ENCODE measurements around the gene DBNDD1.

Gene DBNDD1

DNA sequence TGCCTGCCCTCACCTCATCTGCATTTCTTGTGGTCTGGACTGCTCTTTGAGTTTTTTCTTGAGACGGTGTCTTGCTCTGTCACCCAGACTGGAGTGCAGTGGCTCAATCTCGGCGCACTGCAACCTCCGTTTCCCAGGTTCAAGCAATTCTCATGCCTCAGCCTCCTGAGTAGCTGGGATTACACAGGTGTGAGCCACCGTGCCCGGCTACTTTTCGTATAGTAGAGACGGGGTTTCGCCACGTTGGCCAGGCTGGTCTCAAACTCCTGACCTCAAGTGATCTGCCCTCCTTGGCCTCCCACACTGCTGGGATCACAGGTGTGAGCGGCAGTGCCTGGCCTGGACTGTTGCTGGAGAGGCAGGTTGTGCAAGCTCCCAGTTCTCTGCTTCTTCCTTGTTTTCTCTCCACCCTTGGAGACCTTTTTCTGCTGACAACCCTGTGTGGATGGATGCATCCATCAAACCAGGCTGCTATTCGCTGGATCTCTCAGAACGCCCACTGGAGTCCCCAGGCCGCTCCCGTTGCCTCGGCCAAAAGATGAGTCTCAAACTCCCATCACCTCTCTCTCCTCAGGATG, 22.7 kb upstream of the DBNDD1 start:
- no peaks in the 10 kb centered on the region for H3K9me3 ChIP-seq (ENCODE audit: control insufficient read depth, insufficient read depth, low read depth, low read length)
- peaks cover 0 to 70% of the 10 kb centered on the region in 2 experiments; a peak in 2 of 3 replicates for H3K36me3 ChIP-seq (ENCODE audit: control insufficient read depth in 2 of 2, insufficient read depth in 1 of 2, low read length in 2 of 2)
- ChIA-PET POLR2A (no interaction called here), CTCF (interaction anchor here (0.7 kb wide), 1 partner anchor 132 kb away, joined by 3 read pairs; no protein-coding TSS in a partner anchor)
- no peak overlapping the region for H3K4me3 ChIP-seq (ENCODE audit: low read depth, low read length)
- TF ChIP-seq GLI2 (tag by site-specific recombination; IDR thresholded peaks at IDR 0.05; ENCODE audit: borderline replicate concordance, low read depth), result no peak
- TF ChIP-seq ZFP3 (tag by site-specific recombination; IDR thresholded peaks at IDR 0.05; ENCODE audit: low read depth), result no peak
- TF ChIP-seq ZNF768 (tag by site-specific recombination; IDR thresholded peaks at IDR 0.05), result no peak
- no peak for TF ChIP-seq ZNF747 (tag by site-specific recombination; IDR thresholded peaks at IDR 0.05)
- no peak for TF ChIP-seq ZNF621 (tag by site-specific recombination; IDR thresholded peaks at IDR 0.05)
- no peak for TF ChIP-seq ZNF549 (tag by site-specific recombination; IDR thresholded peaks at IDR 0.05)
- TF ChIP-seq, protein P1, sequence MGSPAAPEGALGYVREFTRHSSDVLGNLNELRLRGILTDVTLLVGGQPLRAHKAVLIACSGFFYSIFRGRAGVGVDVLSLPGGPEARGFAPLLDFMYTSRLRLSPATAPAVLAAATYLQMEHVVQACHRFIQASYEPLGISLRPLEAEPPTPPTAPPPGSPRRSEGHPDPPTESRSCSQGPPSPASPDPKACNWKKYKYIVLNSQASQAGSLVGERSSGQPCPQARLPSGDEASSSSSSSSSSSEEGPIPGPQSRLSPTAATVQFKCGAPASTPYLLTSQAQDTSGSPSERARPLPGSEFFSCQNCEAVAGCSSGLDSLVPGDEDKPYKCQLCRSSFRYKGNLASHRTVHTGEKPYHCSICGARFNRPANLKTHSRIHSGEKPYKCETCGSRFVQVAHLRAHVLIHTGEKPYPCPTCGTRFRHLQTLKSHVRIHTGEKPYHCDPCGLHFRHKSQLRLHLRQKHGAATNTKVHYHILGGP (tag by site-specific recombination; IDR thresholded peaks at IDR 0.05), result no peak
- no peak for TF ChIP-seq ZBTB17 (tag by site-specific recombination; IDR thresholded peaks at IDR 0.05)
- TF ChIP-seq ZNF501 (tag by site-specific recombination; IDR thresholded peaks at IDR 0.05), result no peak
- TF ChIP-seq ZNF776 (tag by site-specific recombination; IDR thresholded peaks at IDR 0.05; ENCODE audit: borderline replicate concordance), result no peak
- no peak for TF ChIP-seq ZNF266 (tag by site-specific recombination; IDR thresholded peaks at IDR 0.05; ENCODE audit: low read depth)
- TF ChIP-seq KLF9 (tag by site-specific recombination; IDR thresholded peaks at IDR 0.05; ENCODE audit: low read depth), result no peak
- TF ChIP-seq RBAK (tag by site-specific recombination; IDR thresholded peaks at IDR 0.05), result no peak
- no peak for TF ChIP-seq ZNF10 (tag by site-specific recombination; IDR thresholded peaks at IDR 0.05)
- H3K4me1 ChIP-seq (ENCODE audit: control insufficient read depth, insufficient read depth, low read length), result no peaks in the 10 kb centered on the region
- H3K27ac ChIP-seq (ENCODE audit: extremely low read depth, low read depth, low read length), result no peak overlapping the region

DNA sequence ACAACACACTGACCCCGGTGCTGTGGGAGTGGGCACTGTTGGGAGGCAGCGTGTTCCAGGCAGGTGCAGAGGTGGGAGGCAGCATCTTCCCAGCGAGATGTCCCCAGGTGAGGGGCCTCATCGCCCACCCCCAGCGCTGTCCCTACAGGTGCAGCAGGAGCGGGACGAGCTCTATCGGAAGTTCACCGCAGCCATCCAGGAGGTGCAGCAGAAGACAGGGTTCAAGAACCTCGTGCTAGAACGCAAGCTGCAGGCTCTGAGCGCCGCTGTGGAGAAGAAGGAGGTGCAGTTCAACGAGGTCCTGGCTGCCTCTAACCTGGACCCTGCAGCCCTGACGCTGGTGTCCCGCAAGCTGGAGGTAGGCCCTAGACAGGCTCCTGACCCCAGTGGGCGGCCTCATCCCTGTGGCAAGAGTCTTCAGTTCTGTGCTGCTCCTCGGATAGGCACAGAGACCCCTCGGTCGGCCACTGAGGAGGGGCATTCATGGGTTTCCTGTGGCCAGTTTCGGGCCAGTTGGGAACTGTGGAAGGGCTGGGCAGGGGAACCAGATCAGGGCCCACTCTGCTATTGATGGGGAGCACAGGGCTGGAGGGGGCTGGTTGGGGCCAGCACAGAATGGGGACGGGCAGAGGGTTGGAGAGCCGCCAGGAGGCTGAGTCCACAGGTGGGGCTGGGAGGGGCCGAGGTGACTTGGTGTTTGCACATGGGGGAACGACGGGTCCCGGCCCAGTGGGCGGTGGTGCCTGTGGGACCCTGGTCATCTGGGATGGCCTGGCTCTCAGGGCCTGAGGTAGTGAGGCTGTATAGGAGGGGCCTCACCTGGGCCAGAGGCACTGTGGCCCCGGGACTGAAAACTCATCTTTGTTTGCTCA, 21.1 kb upstream of the DBNDD1 start:
- peaks cover 0 to 86% of the 10 kb centered on the region in 2 experiments; a peak in 2 of 3 replicates for H3K36me3 ChIP-seq (ENCODE audit: control insufficient read depth in 2 of 2, insufficient read depth in 1 of 2, low read length in 2 of 2)
- CTCF ChIA-PET, result interaction anchor here (0.7 kb wide), 1 partner anchor 138 kb away, joined by 3 read pairs; no protein-coding TSS in a partner anchor

More for the DNA sequence above, 21.1 kb upstream of the DBNDD1 start:
- no peaks in the 10 kb centered on the region for H3K4me1 ChIP-seq (ENCODE audit: control insufficient read depth, insufficient read depth, low read length)
- TF ChIP-seq, protein P2, sequence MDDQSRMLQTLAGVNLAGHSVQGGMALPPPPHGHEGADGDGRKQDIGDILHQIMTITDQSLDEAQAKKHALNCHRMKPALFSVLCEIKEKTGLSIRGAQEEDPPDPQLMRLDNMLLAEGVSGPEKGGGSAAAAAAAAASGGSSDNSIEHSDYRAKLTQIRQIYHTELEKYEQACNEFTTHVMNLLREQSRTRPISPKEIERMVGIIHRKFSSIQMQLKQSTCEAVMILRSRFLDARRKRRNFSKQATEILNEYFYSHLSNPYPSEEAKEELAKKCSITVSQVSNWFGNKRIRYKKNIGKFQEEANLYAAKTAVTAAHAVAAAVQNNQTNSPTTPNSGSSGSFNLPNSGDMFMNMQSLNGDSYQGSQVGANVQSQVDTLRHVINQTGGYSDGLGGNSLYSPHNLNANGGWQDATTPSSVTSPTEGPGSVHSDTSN (CRISPR knock-in tag; IDR thresholded peaks at IDR 0.05), result no peak
- no peak for TF ChIP-seq ZNF701 (tag by site-specific recombination; IDR thresholded peaks at IDR 0.05)
- 0 out of 2 replicates have a peak, but pooled peaks have one; percentile 25 for TF ChIP-seq SCRT2 (tag by site-specific recombination; IDR thresholded peaks at IDR 0.05)
- TF ChIP-seq ZNF514 (tag by site-specific recombination; IDR thresholded peaks at IDR 0.05), result no peak
- TF ChIP-seq, protein P3, sequence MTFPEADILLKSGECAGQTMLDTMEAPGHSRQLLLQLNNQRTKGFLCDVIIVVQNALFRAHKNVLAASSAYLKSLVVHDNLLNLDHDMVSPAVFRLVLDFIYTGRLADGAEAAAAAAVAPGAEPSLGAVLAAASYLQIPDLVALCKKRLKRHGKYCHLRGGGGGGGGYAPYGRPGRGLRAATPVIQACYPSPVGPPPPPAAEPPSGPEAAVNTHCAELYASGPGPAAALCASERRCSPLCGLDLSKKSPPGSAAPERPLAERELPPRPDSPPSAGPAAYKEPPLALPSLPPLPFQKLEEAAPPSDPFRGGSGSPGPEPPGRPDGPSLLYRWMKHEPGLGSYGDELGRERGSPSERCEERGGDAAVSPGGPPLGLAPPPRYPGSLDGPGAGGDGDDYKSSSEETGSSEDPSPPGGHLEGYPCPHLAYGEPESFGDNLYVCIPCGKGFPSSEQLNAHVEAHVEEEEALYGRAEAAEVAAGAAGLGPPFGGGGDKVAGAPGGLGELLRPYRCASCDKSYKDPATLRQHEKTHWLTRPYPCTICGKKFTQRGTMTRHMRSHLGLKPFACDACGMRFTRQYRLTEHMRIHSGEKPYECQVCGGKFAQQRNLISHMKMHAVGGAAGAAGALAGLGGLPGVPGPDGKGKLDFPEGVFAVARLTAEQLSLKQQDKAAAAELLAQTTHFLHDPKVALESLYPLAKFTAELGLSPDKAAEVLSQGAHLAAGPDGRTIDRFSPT (tag by site-specific recombination; IDR thresholded peaks at IDR 0.05), result no peak
- no peak for TF ChIP-seq ZNF416 (tag by site-specific recombination; IDR thresholded peaks at IDR 0.05)
- no peak for TF ChIP-seq WT1 (tag by site-specific recombination; IDR thresholded peaks at IDR 0.05)
- H3K9me3 ChIP-seq (ENCODE audit: control insufficient read depth, insufficient read depth, low read depth, low read length), result no peaks in the 10 kb centered on the region
- no peak overlapping the region for H3K27ac ChIP-seq (ENCODE audit: extremely low read depth, low read depth, low read length)
- H3K4me3 ChIP-seq (ENCODE audit: low read depth, low read length), result no peak overlapping the region
- POLR2A ChIA-PET, result no interaction called here

Measured in HEK293 (cell line).